ENCODE results near the gene GRHPR.

GRHPR gene

GRCh38 chr9:37399336-37399735, 23.2 kb upstream of the GRHPR start:
- no peak for DNase-seq (ENCODE audit: low spot score)

- DNase-seq (ENCODE audit: low spot score): no peak
These were observed 17.9 kb upstream of the GRHPR start for GRCh38 chr9:37404590-37404989.

GRCh38 chr9:37405350-37405749, 17.1 kb upstream of the GRHPR start:
- no peak for DNase-seq (ENCODE audit: low spot score)

GRCh38 chr9:37405764-37406380, 16.6 kb upstream of the GRHPR start:
- no peak for DNase-seq (ENCODE audit: low spot score)

GRCh38 chr9:37406603-37407401, 15.7 kb upstream of the GRHPR start:
- DNase-seq (ENCODE audit: low spot score): no peak

- DNase-seq (ENCODE audit: low spot score): no peak
These were observed 15.0 kb upstream of the GRHPR start for GRCh38 chr9:37407468-37407867.

GRCh38 chr9:37408933-37409710, 13.4 kb upstream of the GRHPR start:
- no peak for DNase-seq (ENCODE audit: low spot score)

GRCh38 chr9:37410354-37410861, 12.1 kb upstream of the GRHPR start:
- no peak for DNase-seq (ENCODE audit: low spot score)

GRCh38 chr9:37410969-37411785, 11.3 kb upstream of the GRHPR start:
- DNase-seq (ENCODE audit: low spot score): no peak

GRCh38 chr9:37412431-37413151, 9.9 kb upstream of the GRHPR start:
- peak; percentile 66 for DNase-seq (ENCODE audit: low spot score)

GRCh38 chr9:37413311-37413710, 9.2 kb upstream of the GRHPR start:
- no peak for DNase-seq (ENCODE audit: low spot score)

- no peak for DNase-seq (ENCODE audit: low spot score)
These were observed 8.0 kb upstream of the GRHPR start for GRCh38 chr9:37414503-37414943.

- peak; percentile 85 for DNase-seq (ENCODE audit: low spot score)
These were observed 7.3 kb upstream of the GRHPR start for GRCh38 chr9:37415011-37415719.

- no peak for DNase-seq (ENCODE audit: low spot score)
These were observed 5.2 kb upstream of the GRHPR start for GRCh38 chr9:37417252-37417803.

GRCh38 chr9:37417857-37418618, 4.5 kb upstream of the GRHPR start:
- no peak for DNase-seq (ENCODE audit: low spot score)

- no peak for DNase-seq (ENCODE audit: low spot score)
These were observed 3.3 kb upstream of the GRHPR start for GRCh38 chr9:37419204-37419603.

- no peak for DNase-seq (ENCODE audit: low spot score)
These were observed 2.0 kb upstream of the GRHPR start for GRCh38 chr9:37420271-37421215.

GRCh38 chr9:37421914-37422288, 595 bp upstream of the GRHPR start:
- no peak for DNase-seq (ENCODE audit: low spot score)
